Subcutaneous abdominal adipose tissue (tissue), 5 donors: ENCODE measurements around the gene RPSA.

Source experiments
- H3K27ac ChIP-seq: one replicate; pipeline ENCODE4 v1.7.0; 2013; ENCODE audit warnings: low read depth, mild to moderate bottlenecking, inconsistent platforms, low read length, moderate library complexity
- H3K27me3 ChIP-seq, 5 donors: one replicate each; pipeline ENCODE4 v1.7.0; 2013; ENCODE audit warnings: low read length in 5 of 5, inconsistent platforms in 1 of 5; ENCODE audit not compliant: control insufficient read depth in 5 of 5, insufficient read depth in 4 of 5
- H3K36me3 ChIP-seq, 5 donors: one replicate each; pipeline ENCODE4 v1.7.0; 2013; ENCODE audit warnings: low read length in 5 of 5; ENCODE audit not compliant: control insufficient read depth in 5 of 5, insufficient read depth in 5 of 5
- H3K4me1 ChIP-seq, 5 donors: one replicate each; pipeline ENCODE4 v1.7.0; 2013; ENCODE audit warnings: low read length in 5 of 5, mild to moderate bottlenecking in 3 of 5, moderate library complexity in 1 of 5; ENCODE audit not compliant: control insufficient read depth in 5 of 5, insufficient read depth in 5 of 5
- H3K4me3 ChIP-seq, 5 donors: one replicate each; pipeline ENCODE4 v1.7.0; 2013; ENCODE audit warnings: low read length in 5 of 5, low read depth in 1 of 5
- H3K9ac ChIP-seq, 5 donors: one replicate each; pipeline ENCODE4 v1.7.0; 2013; ENCODE audit warnings: low read length in 5 of 5, mild to moderate bottlenecking in 4 of 5, moderate library complexity in 3 of 5
- H3K9me3 ChIP-seq, 5 donors: one replicate each; pipeline ENCODE4 v1.7.0; 2013; ENCODE audit warnings: low read length in 5 of 5; ENCODE audit not compliant: control insufficient read depth in 5 of 5
- donor health status: healthy.
- donor health status: healthy.
- donor health status: healthy.
- donor health status: healthy.
- donor health status: healthy.

RPSA gene

DNA sequence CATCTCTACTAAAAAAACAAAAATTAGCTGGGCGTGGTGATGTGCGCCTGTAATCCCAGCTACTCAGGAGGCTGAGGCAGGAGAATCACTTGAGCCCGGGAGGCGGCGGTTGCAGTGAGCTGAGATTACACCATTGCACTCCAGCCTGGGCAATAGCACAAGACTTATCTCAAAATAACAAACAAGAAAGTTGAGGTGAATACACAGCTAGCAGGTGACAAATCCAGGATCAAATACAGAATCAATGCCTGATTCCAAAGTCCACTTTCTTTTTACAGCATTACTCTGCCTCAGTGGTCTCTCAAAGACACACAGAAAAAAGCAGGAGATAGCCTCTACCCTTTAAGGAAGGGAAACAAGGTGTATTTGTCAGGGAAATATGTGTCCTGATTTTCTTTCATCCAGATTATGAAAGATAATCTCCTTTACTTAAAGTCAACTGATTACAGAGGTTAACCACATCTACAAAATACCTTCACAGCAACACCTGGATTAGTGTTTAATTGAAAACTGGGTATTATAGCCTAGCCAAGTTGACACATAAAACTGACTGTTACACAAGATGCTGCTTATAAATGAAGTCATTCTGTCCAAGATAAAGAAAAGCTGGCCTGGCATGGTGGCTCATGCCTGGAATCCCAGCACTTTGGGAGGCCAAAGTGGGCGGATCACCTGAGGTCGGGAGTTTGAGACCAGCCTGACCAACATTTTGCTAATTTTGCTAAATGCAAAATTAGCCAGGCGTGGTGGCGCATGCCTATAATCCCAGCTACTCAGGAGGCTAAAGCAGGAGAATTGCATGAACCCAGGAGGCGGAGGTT, 27.4 kb upstream of the RPSA start:
- Histone ChIP-seq H3K4me3 (no peak overlapping the region), H3K9me3 (no peaks in the 10 kb centered on the region), H3K4me1 (peaks cover 0 to 13% (median 12%) of the 10 kb centered on the region in 5 donors), H3K36me3 (no peaks in the 10 kb centered on the region), H3K9ac (no peak overlapping the region), H3K27me3 (peaks cover 0 to 6% (median 0%) of the 10 kb centered on the region in 5 donors), H3K27ac (no peak overlapping the region)

DNA sequence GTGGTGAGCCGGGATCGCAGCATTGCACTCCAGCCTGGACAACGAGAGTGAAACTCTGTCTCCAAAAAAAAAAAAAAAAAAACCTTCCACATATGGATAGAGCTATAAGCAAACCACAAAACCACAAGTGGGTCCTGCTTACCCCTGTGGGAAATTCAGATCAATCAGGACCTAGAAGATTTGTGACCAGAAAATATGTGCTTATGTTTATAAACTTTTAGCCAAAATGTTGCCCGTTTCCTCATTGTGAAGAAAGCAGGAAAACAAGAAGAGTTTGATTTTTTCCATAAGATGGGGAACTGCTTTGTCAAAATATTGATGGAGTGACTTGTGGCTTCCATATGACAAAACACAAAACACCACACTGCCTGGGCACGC, 26.8 kb upstream of the RPSA start:
- Histone ChIP-seq H3K9ac (no peak overlapping the region), H3K36me3 (no peaks in the 10 kb centered on the region), H3K4me1 (peaks cover 0 to 18% (median 16%) of the 10 kb centered on the region in 5 donors), H3K27me3 (peaks cover 0 to 5% (median 0%) of the 10 kb centered on the region in 5 donors), H3K9me3 (no peaks in the 10 kb centered on the region), H3K4me3 (no peak overlapping the region), H3K27ac (no peak overlapping the region)

DNA sequence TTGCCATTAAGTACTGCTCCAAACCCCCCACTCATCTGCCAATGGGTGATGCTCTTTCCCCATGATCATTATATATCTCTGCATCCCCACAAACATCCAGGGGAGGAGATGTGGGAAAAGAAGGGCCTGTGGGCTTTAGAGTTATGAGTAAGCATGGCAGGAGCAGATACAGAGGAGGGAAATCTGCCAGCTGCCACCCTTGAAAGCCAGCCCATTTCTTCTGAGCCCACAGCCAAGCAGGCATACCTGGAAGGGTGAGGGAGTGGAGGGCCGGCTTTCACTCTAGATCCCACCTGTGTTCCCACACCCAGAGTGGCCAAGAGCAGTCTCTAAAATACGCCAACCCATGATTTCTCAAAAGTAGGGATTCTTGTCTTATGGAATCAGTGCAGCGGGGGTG, 25.1 kb upstream of the RPSA start:
- H3K9ac ChIP-seq = no peak overlapping the region
- H3K27me3 ChIP-seq = no peaks in the 10 kb centered on the region
- H3K27ac ChIP-seq = no peak overlapping the region
- H3K36me3 ChIP-seq = no peaks in the 10 kb centered on the region
- peaks cover 0 to 24% (median 19%) of the 10 kb centered on the region in 5 donors for H3K4me1 ChIP-seq
- no peak overlapping the region for H3K4me3 ChIP-seq
- no peaks in the 10 kb centered on the region for H3K9me3 ChIP-seq

DNA sequence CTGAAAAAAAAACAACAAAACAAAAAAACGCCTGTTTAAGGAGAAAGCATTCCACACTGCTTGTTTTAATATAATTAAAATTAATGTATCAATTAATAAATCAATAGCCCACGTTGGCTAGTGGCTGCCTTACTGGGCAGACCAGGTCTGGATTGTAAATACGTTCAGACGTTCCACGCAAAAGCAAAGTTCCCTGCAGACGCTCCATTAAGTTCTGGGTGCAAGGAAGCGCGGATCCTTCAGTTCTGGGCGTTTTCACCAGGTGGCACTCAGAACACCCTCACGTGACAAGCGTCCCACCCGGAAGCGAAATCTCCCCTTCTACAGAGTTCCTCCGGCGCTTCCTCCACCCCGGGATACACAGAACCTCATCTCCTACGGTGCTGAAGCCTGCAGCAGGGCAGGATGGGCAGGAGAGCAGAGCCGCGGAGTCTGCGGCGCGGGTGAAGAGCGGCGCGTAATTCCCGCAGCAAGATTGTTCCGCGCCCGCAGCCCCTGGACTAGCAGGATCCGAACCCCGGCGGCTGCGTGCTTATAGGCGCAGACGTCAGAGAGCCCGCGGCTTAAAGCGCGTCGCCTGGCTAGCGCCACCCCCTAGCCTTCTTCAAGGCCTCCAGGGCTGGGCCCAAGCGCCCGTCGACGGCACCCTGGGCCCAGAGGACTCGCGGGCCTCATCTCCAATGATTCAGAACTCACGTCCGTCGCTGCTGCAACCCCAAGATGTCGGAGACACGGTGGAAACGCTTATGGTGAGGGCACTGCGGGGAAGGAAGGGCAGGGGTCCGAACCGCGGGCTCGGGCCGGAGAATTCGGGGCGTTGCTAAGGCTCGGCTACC, 23.3 kb upstream of the RPSA start, which contains the start of gene SLC25A38:
TSS of gene SLC25A38 (plus strand) at position 326 of the 836 bp plus-strand sequence. CDS start at position 681, 355 bp downstream.
- Histone ChIP-seq H3K4me1 (peaks cover 0 to 24% (median 19%) of the 10 kb centered on the region in 5 donors), H3K4me3 (peak within 1 kb of the TSS; percentile 80 to 90 (median 84)), H3K9me3 (no peaks in the 10 kb centered on the region)

DNA sequence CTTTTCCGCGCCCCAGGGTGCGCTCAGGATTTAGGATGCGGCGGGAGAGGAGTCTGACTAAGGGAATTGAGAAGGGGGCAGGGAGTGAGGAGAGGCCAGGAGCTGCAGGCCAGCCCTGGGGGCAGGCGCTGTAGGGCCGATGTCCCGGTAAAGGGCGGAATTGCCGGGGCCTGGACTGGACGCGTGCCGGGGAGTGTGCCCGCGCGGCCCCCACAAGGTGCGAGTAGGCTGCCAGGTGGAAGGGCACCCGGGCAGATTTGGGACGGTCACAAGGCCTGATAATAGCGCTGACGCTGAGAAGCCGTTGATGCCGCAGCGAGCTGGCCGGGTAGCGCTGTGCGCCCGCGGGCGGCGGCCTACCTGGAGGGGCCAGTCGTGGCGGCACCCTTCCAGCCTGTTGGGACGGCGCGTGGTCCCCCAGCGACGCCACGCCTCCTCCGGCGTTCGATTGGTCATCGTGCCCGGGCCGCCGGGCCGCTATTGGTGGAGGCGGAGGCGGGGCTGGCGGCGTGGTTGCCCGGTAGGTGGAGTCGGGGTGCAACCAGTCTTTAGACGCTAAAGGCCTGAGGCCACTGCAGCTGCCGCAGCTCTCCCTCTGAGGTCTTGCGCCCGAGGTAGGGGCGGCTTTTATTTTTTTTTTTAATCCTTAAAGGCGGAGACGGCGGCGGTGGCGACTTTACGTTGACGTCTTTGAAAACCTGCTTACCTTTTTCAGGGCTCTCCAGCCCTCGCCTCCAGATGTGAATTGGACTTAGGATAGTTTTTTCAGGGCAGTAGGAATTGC, 22.4 kb upstream of the RPSA start:
- H3K9me3 ChIP-seq = no peaks in the 10 kb centered on the region
- H3K36me3 ChIP-seq = no peaks in the 10 kb centered on the region
- H3K27me3 ChIP-seq = no peaks in the 10 kb centered on the region
- peak overlapping the region; percentile 64 to 90 (median 84) for H3K4me3 ChIP-seq
- peak overlapping the region; percentile 38 to 89 (median 84) for H3K9ac ChIP-seq
- H3K4me1 ChIP-seq = peaks cover 0 to 24% (median 19%) of the 10 kb centered on the region in 5 donors
- peak overlapping the region; percentile 84 for H3K27ac ChIP-seq

More for the DNA sequence above, 23.3 kb upstream of the RPSA start, which contains the start of gene SLC25A38:
- H3K27ac ChIP-seq = peak within 1 kb of the TSS; percentile 84
- H3K36me3 ChIP-seq = no peaks in the 10 kb centered on the region
- H3K9ac ChIP-seq = peak within 1 kb of the TSS; percentile 48 to 89 (median 84)
- no peaks in the 10 kb centered on the region for H3K27me3 ChIP-seq

DNA sequence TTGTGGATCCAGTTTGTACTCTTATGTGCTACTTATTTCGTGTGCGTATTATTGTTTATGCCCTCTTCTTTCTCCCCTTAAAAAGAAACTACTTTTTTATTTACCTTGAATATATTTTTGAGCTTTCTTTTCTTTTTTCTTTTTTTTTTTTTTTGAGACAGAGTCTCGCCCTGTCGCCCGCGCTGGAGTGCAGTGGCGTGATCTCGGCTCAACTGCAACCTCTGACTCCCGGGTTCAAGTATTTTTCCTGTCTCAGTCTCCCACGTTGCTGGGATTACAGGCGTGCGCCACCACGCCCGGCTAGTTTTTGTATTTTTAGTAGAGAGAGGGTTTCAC, 21.9 kb upstream of the RPSA start:
- H3K9ac ChIP-seq = peak overlapping the region in 4 of 5 donors; percentile 38 to 75 (median 62)
- H3K4me3 ChIP-seq = peak overlapping the region; percentile 48 to 90 (median 82)
- H3K4me1 ChIP-seq = peaks cover 0 to 24% (median 19%) of the 10 kb centered on the region in 5 donors
- peaks cover 0 to 5% (median 2%) of the 10 kb centered on the region in 5 donors for H3K36me3 ChIP-seq
- H3K27me3 ChIP-seq = no peaks in the 10 kb centered on the region
- no peaks in the 10 kb centered on the region for H3K9me3 ChIP-seq
- no peak overlapping the region for H3K27ac ChIP-seq

DNA sequence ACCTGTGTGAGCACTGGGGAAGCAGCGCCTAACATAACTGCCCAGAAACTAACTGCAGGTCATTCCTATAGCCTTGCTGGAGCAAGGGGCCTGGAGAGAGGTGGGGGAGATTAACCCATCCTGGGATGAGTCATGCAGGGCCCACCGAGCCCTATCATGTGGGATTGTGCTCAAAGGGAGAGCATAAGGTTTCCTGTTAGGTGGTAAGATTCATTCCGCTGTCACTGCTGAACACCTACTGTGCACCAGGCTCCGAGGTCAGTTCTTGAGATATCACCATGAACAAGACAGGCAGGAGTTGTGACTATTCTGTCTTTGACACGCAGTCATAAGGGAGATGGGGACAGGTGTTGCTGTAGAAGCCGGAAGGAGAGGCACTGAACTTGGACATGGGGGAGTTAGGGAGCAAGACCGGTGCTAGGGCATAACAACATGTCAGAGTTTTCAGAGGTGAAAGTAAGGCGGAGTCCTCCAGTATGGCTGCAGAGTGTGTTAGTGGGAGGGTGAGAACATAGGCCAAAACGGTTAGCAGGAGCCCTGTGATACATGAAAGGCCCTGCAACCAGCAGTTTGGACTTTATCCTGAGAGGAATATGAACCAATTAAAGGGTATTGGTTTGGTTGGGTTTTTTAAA, 20.9 kb upstream of the RPSA start:
- Histone ChIP-seq H3K27me3 (no peaks in the 10 kb centered on the region), H3K9ac (peak overlapping the region in 1 of 5 donors; percentile 38), H3K4me3 (no peak overlapping the region)

DNA sequence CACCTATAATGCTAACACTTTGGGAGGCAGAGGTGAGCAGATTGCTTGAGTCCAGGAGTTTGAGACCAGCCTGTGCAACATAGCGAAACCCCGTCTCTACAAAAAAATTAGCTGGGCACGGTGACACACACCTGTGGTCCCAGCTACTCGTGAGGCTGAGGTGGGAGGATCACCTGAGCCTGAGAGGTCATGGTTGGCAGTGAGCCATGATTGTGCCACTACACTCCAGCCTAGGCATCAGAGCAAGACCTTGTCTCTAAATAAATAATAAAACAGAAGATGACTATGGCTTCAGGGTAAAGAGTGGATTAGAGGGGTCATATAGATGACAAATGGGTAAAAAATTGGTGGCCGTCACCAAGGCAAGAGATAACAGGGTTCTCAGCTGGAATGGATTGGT, 20.2 kb upstream of the RPSA start:
- peaks cover 5 to 20% (median 16%) of the 10 kb centered on the region in 5 donors for H3K36me3 ChIP-seq
- H3K9ac ChIP-seq = no peak overlapping the region
- no peak overlapping the region for H3K4me3 ChIP-seq
- no peaks in the 10 kb centered on the region for H3K9me3 ChIP-seq
- no peak overlapping the region for H3K27ac ChIP-seq
- H3K27me3 ChIP-seq = no peaks in the 10 kb centered on the region
- H3K4me1 ChIP-seq = peaks cover 0 to 24% (median 19%) of the 10 kb centered on the region in 5 donors

More for the DNA sequence above, 20.9 kb upstream of the RPSA start:
- H3K4me1 ChIP-seq = peaks cover 0 to 24% (median 19%) of the 10 kb centered on the region in 5 donors
- no peak overlapping the region for H3K27ac ChIP-seq
- H3K9me3 ChIP-seq = no peaks in the 10 kb centered on the region
- H3K36me3 ChIP-seq = peaks cover 3 to 13% (median 9%) of the 10 kb centered on the region in 5 donors

DNA sequence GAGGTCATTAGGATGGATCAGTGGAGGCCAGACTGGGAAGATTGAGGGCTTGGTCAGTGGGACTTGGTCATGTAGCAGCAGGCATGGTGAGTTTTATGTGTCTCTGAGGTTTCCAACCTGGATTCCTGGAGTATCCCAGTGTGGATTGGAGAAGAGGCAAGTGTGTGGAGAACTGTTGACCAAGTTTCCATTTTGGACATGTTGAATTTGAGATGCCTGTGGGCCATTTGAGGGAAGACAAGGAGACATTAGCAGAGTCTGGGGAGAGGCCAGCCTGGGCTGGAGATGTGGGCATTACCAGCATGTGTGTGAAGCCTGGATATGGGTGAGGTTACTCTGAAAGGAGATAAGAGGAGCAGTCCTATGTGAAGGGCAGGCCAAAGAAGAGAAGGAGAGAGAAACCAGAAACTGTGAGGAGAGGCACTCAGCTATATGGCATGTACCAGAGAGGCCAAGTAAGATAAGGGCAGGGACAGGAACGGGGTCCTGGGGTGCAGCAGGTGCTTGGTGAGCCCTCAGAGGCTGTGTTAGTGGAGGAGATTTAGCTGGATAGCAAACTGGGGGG, 19.0 kb upstream of the RPSA start:
- Histone ChIP-seq H3K9ac (no peak overlapping the region), H3K27me3 (no peaks in the 10 kb centered on the region), H3K4me3 (no peak overlapping the region), H3K36me3 (peaks cover 5 to 32% (median 24%) of the 10 kb centered on the region in 5 donors), H3K4me1 (peaks cover 0 to 24% (median 19%) of the 10 kb centered on the region in 5 donors), H3K27ac (no peak overlapping the region), H3K9me3 (no peaks in the 10 kb centered on the region)
